Stimulated activated CD4-positive, alpha-beta T cell treated with anti-CD3 and anti-CD28 coated beads, TNF-alpha, amount 100 ng/mL, for 4 hours (primary cell): ENCODE data around the gene JDP2.
"Not testable (repeated sequence)": the region's sequence is repeated elsewhere in the genome, so short reads cannot be mapped to it uniquely, and the experiment has no call there.

Source experiments
- DNase-seq, 3 experiments: peaks; one replicate each; pipeline ENCODE4 v3.0.0-alpha.2; 2020; ENCODE audit warnings: low read depth in 3 of 3

Gene JDP2

GRCh38 chr14:75456069-75456996 is 28.5 kb downstream of the JDP2 start:
- no peak for DNase-seq

- no peak for DNase-seq
Measured at GRCh38 chr14:75456997-75457335, 29.1 kb downstream of the JDP2 start.

- DNase-seq: no peak
Measured at GRCh38 chr14:75457648-75458165, 29.9 kb downstream of the JDP2 start.

- DNase-seq: no peak
Measured at GRCh38 chr14:75458305-75458704, 30.5 kb downstream of the JDP2 start.

DNA sequence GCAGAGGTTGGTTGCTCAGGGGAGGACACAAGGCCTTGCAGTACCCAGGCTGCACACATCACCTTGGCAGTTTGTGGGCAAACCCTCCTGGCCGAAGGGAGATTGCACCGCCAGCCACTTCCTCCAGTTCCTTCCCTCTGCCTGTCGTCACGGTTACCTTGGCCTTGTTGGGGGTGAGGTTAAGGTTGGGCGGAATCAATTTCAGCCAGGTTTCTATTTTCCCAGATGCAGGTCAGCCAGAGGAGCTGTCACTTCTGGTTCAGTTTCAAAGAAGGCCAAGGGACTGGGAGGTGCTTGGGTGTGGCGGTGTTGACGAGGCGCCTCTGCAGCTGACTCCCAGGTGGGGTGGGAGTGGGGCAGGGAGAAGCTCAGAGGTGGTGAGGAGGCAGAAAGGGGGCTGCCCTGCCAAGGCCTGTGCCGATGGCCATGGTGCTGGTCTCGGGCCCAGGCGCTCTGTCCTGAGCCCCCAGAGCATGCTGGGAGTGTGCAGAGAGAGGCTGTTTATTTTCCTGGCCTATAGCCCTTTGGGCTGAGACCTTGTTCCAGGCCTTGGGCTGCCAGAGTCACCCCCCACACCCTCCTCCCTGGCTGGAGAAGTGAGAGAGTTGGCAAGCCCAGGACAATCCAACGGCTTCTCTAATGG is 31.4 kb downstream of the JDP2 start:
- no peak for DNase-seq

- no peak for DNase-seq
Measured at GRCh38 chr14:75459791-75460190, 32.0 kb downstream of the JDP2 start.

- no peak for DNase-seq
Measured at GRCh38 chr14:75460394-75460793, 32.6 kb downstream of the JDP2 start.

DNA sequence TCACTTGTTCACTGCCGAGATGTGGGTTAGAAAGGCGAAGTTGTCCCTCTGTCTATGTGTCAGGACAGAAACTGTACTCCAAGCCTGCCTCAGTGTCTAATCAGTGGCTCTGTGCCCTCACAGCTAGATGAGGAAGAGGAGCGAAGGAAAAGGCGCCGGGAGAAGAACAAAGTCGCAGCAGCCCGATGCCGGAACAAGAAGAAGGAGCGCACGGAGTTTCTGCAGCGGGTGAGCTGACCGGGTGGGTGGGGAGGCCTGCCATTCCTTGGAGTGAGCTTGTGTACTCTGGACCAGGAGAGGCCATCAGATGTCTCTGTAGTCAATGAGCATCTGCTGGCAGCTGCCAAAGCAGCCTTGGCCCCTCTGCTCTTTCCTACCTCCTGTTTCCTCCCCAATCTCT is 33.5 kb downstream of the JDP2 start:
- no peak for DNase-seq

DNA sequence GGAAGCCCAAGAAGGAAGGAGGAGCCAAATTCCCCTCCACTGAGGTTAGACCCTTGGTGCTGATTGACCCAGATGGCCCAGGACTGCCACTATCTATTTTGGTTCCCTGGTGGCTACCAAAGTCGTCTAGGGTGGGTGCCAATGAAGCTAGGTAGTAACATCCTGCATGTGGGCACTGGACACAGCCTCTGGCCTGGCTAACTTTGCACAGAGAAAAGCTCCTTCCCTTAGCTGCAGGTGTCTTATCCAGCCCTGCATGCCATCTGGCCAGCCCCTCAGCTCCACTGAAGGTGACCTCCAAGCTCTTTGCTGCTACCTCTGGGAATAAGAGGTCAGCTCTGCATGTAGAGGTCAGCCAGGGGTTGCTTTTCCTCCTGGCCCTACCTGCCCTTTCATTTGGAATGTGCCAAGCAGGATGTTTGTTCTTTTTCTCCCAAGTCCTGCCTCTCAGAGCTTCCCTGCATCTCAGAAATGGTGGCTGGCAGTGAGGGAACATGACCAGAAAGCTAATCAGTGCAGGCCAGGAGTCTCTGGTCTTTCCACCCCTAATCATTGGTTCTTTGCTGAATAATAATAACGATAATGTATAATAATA is 34.0 kb downstream of the JDP2 start:
- DNase-seq: no peak

GRCh38 chr14:75464626-75465025 is 36.8 kb downstream of the JDP2 start:
- no peak for DNase-seq

GRCh38 chr14:75467763-75468162 is 39.9 kb downstream of the JDP2 start:
- no peak for DNase-seq

GRCh38 chr14:75469164-75469563 is 41.3 kb downstream of the JDP2 start:
- DNase-seq: no peak

DNA sequence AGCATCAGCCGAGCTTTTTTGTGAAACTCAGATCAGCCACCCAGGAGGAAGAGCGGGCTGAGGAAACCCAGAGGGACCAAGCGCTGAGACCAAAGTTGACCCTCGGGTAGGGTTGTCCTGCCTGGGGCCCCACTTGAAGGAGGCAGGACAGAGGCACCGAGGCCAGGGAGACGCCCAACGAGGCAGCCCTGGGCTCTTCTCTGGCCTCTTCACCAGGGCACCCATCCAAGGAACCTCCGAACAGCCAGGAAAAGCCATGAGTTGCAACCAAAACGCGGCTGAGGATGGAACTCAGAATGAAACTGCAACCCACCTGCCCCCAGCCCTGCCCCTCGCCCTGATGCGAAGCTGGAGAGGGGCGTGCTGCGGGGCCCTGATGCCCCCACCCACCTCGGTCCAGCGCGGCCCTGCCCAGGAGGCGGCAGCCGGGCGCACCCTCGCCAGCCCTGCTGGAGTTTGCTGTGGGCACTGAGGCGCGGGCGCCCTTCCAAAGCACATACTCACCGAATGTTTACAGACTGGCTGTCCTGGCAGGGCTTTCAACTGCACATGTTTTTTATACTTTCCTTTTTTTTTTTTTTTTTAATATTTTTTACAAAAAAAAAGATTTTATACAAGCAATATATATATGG is 41.9 kb downstream of the JDP2 start:
- no peak for DNase-seq

DNA sequence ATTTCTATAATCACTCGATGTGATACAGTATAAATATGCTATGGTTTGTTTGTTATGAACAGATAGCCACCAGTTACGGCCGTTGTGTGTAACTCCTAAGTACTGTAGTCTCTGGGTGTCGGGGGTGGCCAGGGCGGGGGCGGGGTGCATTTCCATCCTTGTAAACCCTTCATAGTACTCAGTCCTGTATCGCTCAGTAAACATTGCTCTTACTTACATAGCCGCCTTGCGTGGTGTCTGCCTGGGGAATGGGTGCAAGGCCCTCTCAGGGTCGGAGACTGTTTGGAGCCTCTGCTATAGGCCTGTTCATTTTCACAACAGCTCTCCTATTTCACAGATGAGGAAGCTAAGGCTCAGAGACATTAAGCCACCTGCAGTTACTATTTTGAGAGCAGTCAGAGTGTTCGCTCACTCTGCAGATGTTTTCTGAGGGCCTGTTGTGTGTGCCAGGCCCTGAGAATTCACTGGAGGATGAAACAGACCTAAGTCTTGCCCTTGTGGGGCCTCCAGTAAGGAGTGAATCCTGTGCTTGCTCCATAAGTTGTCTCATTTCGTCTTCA is 42.5 kb downstream of the JDP2 start:
- DNase-seq: no peak

DNA sequence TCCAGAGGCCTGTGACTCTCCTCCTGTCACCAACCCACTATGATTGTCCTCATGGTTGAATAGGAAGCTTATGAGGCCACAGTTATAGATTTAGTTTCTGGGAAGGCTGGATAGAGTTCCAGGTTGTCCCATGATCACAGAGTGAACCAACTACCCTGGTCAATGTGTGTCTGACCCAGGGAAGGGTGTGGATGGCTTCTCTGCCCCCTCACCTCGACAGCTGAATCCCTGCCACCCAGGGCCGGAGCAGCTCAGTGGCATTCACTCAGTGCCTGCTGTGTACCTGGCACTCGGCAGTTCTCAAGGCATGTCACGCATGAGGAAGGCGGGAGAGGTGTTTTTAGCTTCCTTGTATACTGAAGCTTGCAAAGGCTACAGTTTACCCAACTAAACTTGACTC is 43.2 kb downstream of the JDP2 start:
- DNase-seq: no peak

- not testable (repeated sequence) for DNase-seq
Measured at GRCh38 chr14:75474127-75474526, 46.3 kb downstream of the JDP2 start.

DNA sequence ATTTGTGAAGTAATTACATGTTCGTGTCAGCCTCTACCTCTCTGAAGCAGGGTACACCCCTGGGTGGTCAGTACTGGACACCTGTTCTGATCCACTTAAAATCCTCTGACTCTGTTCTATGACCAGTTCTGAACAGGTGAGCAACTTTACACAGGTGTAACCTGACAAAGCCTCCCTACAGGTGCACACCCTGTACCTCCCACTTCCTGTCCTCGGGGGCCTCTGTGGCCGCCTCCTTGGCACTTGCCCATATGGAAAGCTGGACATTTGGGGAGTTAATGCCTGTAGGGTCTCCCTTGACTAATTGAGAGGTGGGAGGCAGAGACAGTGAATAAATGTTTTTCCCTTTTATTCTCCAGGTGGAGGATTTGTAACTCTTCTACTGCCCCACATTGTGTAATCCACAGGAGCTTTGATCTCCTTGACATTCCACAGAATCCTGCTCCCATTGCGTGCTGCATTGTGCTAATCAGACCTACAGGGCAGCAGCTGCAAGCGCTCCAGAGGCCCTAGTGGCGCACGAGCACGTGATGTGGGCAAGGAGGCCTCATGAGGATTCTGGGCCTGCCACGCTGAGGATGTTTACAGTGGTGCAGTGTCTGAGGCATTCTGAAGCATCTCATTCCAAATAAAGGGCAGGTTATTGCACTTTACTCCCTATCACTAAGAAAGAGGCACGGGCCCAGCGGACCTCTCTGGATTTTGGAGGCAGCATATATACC is 48.6 kb downstream of the JDP2 start:
- no peak for DNase-seq

GRCh38 chr14:75477881-75478280 is 50.1 kb downstream of the JDP2 start:
- DNase-seq: no peak

- DNase-seq: no peak
Measured at GRCh38 chr14:75479770-75480600, 52.2 kb downstream of the JDP2 start.

DNA sequence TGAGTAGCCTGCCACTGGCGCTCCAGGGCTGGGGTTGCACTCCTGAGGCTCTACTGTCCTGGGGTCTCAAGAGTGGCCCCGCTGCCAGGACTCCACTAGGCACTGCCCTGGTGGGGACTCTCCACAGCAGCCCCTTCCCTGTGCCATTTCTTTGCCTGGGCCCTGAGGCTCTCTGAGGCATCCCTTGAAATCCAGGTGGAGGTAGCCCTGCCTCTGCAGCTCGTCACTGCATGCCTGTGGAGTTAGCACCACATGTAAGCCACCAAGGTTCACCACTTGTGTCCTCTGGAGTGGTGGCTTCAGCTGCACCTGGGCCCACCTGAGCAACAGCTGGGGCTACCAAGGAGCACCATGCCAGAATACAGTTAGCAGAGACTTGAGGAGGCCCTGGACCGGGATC is 54.5 kb downstream of the JDP2 start:
- no peak for DNase-seq
